Lower leg skin (tissue), 3 donors: Measurements from ENCODE around the gene HGFAC.

Experiments used
- POLR2A ChIP-seq, 2 donors: fragments of 450-650 bp; IDR thresholded peaks; one replicate each; pipeline ENCODE4 v1.6.1; 2016 to 2017; ENCODE audit warnings: antibody characterized with exemption in 2 of 2, mild to moderate bottlenecking in 1 of 2, moderate library complexity in 1 of 2
- TF ChIP-seq, protein P1 (sequence below), 3 donors: fragments of 450-650 bp; IDR thresholded peaks; one replicate each; pipeline ENCODE4 v1.5.1; 2016; ENCODE audit warnings: antibody characterized with exemption in 3 of 3, mild to moderate bottlenecking in 3 of 3, moderate library complexity in 2 of 3

DNA sequence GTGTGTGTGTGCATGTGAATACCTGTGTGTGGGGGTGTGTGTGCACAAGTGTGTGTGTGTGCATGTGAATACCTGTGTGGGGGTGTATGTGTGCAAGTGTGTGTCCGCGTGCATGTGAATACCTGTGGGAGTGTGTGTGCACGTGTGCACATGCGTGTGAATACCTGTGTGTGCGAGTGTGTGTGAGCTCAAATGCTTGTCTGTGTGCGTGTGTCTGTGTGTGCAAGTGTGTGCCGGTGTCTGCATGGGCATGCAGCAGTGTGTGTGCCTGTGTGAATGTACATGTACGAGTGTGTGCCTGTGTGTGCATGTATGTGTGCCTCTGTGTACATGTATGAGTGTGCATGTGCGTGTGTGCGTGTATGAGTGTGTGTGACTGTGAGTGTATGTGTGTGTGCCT, 26.4 kb downstream of the HGFAC start:
- TF ChIP-seq POLR2A (IDR thresholded peaks at IDR 0.05) = no peak
- TF ChIP-seq, protein P1, sequence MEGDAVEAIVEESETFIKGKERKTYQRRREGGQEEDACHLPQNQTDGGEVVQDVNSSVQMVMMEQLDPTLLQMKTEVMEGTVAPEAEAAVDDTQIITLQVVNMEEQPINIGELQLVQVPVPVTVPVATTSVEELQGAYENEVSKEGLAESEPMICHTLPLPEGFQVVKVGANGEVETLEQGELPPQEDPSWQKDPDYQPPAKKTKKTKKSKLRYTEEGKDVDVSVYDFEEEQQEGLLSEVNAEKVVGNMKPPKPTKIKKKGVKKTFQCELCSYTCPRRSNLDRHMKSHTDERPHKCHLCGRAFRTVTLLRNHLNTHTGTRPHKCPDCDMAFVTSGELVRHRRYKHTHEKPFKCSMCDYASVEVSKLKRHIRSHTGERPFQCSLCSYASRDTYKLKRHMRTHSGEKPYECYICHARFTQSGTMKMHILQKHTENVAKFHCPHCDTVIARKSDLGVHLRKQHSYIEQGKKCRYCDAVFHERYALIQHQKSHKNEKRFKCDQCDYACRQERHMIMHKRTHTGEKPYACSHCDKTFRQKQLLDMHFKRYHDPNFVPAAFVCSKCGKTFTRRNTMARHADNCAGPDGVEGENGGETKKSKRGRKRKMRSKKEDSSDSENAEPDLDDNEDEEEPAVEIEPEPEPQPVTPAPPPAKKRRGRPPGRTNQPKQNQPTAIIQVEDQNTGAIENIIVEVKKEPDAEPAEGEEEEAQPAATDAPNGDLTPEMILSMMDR (IDR thresholded peaks at IDR 0.05) = no peak
